ENCODE results near the gene ZNF75A.
"Not testable (repeated sequence)": the region's sequence is repeated elsewhere in the genome, so short reads cannot be mapped to it uniquely, and the experiment has no call there.

ZNF75A gene

DNA sequence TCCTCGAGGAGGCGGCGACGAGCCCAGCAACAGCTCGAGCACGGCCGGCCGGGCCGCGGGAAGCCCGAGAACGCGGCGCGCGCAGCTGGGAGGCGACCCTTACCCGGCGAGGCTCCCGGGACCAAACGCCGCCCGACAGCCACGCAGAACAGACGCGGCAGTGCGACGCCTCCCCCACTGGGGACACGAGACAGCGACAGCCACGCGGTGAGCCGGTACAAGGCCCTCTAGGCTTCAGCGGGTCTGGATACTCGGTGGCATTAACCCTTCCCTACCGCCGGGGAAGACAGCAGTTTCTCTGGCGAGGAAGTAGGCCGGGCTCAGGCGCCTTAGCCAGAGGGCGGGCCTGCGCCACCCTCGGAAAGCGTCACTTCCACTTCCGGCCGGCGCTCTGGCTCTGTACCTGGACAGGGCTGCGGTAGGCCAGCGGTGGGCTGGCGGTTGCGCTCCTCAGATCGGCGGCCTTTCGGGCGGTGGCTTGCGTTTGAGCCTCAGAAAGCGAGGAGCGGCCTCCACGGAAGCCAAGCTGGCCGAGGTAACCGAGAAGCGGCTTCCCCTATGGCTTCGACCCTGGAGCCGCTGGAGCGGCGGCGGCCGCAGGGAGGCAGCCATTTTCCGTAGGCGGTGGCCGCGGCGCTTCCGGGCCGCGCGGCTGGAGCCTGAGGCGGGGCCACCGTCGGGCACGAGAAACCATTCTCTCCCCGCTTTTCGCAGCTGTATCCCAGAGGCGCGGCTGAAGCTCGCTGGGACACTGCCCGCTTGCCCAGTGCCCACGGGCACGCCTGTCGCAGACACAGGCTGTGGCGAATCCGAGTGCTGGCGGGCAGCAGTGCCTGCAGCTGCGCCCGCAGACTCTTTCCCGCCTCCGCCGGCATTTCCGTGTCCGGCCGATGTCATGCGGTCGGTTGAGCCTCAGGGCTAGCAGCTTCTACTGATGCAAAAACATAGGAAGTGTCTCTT lies at the start of gene ZNF75A, which contains the start of gene TIGD7:
Gene ZNF75A (plus strand): TSS at position 389 of the 960 bp plus-strand sequence. CDS start 2,932 bp downstream, outside the sequence.
Gene TIGD7 (minus strand): TSS at position 322 of the 960 bp plus-strand sequence. CDS start 4,816 bp downstream, outside the sequence.
- in situ Hi-C loops (cut with MboI; ENCODE audit: low sequenced_read_pairs) = no loop called here

DNA sequence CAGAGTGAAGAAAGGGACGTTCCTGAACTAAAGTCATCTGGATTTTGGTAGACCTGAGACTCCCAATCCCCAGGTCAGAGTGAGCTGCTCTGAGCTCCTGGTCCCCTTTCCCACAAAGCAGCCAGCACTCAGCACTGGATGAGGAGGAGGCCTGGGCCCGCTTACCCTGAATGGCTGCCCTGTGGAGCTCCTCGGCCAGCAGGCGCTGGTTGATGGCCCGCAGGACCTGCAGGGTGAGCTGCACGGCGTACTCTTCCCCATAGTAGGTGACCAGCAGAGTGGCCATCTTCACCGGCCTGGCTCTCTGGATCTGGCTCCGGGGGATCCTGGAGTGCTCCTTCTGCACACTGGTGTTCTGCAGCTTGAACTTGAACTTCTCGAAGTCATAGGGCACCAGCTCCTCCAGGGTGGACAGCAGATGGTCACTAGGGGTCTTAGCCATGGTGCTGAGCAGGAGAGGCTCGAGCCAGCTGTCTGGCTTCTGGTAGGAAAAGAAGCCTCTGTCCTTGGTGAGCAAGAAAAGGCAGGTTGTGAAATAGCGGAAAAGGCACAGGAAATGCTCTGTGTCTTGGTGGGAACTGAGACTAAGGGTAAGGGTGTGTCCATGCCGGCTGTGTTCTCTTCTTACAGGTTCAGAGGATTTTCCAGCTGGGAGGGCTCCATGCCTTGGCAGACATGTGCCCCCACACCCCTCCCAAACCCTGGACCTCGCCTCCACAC lies 49.0 kb upstream of the ZNF75A start, which contains the start of gene MEFV:
Gene MEFV (minus strand): TSS at position 488 of the 720 bp plus-strand sequence. CDS start 46 bp downstream, at position 442.
- in situ Hi-C loops (cut with MboI; ENCODE audit: low sequenced_read_pairs) = no loop called here

DNA sequence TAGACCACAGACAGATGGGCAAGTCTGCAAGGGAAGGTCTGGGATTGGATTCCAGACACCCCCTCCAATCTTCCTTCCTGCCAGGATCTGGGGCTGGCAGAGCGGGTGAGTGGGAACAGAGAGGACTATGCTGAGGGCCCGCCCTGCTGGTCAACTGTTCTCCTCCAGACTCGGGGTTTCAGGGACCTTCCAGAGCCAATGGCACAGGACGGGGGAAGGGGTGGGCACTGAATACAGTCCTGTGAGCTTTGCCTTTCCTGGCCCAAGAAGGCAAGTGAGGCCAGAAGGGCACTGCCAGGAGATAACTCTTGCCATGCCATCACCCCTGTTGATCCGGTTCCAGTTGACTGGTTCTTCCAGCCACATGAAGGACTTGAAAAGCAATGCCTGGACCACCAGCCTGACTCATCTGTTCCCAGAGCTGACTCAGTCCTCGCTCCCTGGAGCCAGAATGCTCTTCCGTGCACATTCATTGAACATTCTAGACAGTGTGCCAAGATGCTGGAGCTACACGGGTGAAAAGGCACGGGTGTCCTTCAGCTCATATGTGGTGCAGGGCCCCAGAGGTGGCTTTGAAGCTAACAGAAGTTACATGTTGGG lies 48.3 kb upstream of the ZNF75A start:
- in situ Hi-C loops (cut with MboI; ENCODE audit: low sequenced_read_pairs) = no loop called here

DNA sequence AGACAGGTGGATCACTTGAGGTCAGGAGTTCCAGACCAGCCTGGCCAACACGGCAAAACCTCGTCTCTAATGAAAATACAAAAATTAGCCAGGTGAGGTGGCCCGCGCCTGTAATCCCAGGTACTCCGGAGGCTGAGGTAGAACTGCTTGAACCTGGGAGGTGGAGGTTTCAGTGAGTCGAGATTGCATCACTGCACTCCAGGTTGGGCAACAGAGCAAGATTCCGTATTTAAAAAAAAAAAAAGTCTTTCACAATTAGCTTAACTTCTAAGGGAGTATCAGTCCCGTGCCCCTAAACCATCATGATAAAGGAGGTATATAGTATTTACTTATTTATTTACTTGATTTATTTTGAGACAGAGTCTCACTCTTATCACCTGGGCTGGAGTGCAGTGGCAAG lies 45.5 kb upstream of the ZNF75A start:
- in situ Hi-C loops (cut with MboI; ENCODE audit: low sequenced_read_pairs) = no loop called here

DNA sequence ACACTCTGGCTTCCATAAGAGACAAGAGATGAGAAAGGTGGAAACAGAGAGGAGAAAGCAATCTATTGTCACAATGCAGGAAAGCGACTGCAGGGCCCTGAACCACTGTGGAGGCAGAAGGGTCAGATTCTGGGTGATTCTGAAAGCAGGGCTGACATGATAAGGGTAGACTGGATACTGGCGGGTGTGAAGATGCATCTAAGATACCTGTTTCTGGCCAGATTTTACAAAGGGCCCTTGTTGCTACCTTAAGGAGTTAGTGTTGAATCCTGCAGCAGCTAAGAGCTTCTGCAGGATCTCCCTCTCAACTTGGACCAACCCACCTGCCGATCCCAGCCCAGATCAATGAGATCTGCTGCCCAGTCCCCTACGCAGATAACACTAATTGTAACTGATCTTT lies 42.8 kb upstream of the ZNF75A start:
- in situ Hi-C loops (cut with MboI; ENCODE audit: low sequenced_read_pairs) = no loop called here

DNA sequence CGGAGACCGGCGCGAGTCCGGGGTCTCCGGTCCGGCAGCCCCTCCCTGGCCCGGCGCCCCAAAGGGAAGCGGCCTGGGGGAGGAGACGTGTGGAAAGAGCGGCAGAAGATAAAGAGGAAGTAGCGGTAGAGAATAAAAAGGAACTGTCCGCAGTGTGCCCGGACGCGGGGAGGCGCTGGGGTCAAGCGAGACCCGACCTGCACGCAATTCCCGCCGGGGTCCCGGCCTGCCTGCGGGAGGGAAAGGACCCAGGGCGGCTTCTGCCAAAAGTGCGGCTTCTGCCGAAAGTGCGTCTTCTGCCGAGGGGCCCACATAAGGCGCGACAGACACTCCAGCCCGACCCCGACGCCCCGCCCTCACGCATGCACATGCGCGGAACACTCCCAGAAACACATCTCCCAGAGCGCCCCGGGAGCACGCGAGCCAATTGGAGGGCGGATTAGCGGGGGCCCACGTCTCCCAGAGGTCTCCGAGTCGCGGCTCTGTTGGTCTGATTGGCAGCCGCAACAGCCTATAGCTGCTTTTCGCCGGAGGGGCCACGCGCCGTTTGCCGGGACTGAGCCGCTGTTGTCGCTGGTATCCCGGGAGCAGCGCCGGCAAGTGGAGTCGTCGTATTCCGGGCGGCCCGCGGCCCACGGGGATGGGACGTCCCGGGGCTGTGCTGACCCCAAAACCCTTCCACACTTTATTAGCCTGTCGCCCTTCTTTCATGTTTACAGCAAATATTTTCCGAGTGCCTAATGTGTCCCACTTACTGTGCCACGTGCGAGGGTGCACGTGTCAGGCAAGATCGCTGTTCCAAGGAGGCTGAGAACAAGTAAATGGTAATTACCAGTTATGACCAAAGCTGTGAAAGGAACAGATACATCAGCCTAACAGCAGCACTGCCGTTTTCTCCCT lies 40.9 kb upstream of the ZNF75A start:
- in situ Hi-C loops (cut with MboI; ENCODE audit: low sequenced_read_pairs) = no loop called here

DNA sequence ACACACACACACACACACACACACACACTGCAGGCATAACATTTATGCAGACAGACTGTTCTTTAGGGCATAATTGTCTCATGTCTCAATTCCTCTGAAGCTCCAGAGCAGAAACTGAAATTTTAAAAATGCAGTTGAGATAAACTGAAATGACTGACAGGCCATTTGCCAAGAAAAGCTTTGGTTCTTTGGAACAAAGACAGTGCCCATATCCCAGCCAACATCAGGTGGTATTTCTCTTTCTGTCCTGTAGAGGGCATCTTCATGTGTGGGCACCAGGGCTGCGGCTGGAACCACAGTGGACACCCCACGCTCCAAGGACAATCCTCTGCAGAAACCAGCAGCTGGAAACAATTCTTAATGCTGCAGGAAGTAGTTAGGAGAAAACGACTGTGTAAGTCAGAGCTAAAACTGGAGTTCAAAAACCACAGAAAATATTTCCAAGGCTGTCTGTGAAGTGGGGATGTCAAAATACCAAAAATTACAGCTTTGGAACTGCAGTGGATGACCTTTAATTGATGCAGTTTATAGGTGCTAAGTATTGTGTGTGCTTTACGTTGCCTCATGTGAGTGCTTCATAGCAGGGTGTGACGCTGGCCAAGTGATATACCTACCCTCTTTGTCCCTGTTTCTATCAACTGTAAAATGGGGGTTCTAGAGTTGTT lies 38.3 kb upstream of the ZNF75A start:
- in situ Hi-C loops (cut with MboI; ENCODE audit: low sequenced_read_pairs) = no loop called here

DNA sequence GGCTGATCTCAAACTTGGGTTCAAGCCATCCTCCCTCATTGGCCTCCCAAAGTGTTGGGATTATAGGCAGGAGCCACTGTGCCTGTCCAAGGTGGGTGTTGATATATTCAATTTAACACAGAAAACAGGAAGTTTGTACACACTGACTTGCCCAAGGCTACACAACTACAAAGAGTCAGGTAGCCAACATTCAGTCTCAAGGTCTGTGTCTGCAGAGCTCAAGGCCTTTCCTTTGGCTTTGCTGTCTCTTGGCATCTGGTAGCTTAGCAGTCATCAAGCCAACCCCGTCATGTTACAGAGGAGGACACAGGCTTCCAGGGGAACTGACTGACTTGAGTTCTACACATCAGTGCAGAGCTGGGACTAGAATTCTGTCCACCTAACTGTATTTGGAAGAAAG lies 37.0 kb upstream of the ZNF75A start:
- in situ Hi-C loops (cut with MboI; ENCODE audit: low sequenced_read_pairs) = no loop called here

DNA sequence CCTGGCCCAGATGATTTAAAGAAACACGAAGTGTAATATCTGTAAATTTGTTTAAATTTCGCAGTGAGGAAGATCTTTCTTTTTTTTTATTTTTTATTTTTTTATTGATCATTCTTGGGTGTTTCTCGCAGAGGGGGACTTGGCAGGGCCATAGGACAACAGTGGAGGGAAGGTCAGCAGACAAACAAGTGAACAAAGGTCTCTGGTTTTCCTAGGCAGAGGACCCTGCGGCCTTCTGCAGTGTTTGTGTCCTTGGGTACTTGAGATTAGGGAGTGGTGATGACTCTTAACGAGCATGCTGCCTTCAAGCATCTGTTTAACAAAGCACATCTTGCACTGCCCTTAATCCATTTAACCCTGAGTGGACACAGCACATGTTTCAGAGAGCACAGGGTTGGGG lies 34.6 kb upstream of the ZNF75A start:
- in situ Hi-C loops (cut with MboI; ENCODE audit: low sequenced_read_pairs) = not testable (repeated sequence)

DNA sequence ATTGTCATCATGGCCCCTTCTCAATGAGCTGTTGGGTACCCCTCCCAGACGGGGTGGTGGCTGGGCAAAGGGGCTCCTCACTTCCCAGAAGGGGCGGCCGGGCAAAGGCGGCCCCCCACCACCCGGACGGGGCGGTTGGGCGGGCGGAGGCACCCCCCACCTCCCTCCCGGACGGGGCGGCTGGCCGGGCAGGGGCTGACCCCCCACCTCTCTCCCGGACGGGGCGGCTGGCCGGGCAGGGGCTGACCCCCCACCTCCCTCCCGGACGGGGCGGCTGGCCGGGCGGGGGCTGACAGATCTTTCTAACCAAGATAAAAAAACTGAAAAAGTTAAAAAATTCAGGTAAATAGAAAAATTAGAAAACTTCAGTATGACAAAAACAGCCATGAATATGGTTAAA lies 34.0 kb upstream of the ZNF75A start:
- in situ Hi-C loops (cut with MboI; ENCODE audit: low sequenced_read_pairs) = not testable (repeated sequence)

DNA sequence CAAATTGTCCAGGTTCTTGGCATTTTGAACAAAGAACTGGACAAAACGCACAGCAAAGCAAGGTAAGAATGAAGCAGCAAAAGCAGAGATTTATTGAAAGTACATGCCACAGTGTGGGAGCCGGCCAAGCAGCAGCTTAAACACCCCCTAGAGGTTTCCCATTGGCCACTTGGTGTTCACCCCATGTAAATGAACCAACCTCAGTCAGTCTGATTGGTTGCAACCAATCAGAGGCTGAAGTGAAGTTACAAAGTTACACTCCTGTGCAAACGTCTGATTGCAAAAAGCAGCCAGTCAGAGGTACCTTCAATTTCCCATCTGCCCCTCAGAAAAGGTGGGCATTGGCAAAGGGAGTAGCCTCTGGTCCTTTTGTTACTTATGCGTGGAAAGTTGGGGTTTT lies 30.8 kb upstream of the ZNF75A start:
- in situ Hi-C loops (cut with MboI; ENCODE audit: low sequenced_read_pairs) = no loop called here

DNA sequence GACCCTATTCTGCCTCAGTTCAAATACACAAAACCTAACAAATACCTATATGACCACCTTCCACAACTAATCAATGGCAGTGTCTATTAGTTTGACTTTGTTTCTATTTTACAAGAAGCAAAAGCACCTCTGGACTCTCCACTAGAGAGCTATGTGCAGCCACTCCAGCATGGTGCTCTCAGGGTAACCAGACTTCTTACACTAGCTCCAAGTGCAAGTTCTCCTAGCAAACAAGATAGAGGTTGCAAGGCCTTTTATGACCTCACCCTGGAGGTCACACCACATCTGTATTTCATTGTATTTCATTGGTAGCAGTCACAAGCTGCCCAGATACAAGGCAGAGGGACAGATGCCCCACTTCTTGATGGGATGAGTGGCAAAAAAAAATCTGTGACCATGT lies 30.4 kb upstream of the ZNF75A start:
- in situ Hi-C loops (cut with MboI; ENCODE audit: low sequenced_read_pairs) = no loop called here

DNA sequence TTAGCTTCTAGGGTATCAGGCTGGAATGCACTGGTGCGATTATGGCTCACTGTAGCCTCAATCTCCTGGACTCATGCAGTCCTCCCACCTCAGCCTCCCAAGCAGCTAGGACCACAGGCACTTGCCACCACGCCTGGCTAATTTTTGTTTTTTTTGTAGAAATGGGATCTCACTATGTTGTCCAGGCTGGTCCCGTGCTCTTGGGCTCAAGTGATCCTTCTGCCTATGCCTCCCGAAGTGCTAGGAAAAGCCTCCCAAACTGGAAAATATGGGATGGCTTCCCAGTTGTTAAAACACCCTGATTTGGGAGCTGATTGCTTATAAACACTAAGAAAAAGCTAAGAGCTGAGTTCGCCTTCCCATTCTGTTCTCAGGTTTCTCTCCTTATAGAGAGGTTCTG lies 28.6 kb upstream of the ZNF75A start:
- in situ Hi-C loops (cut with MboI; ENCODE audit: low sequenced_read_pairs) = no loop called here

DNA sequence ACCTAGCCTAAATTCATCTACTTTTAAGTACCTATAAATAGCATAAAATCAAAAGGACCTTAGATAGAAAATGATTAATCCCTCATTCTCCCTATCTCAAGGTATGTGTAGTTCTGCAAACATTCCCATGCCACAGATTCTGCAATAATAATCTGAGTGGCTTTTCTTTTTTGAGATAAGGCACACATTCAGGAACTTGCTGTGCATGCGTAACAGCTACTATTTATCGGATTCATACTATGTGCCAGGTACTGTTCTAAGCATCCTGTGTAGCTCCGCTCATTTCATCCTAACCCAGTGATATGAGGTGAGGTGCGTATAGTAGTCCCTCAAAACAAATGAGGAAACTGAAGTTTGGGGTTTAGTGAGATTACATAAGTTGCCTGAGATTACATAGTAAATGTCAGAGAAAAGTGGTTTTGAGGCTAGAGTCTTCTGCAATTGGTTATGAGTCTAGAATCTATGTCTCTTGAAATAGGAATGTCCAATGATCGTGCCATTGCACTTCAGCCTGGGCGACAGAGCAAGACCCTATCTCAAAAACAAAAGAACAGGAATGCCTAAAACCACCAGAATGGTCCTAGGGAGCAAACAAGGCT lies 24.0 kb upstream of the ZNF75A start:
- in situ Hi-C loops (cut with MboI; ENCODE audit: low sequenced_read_pairs) = no loop called here

DNA sequence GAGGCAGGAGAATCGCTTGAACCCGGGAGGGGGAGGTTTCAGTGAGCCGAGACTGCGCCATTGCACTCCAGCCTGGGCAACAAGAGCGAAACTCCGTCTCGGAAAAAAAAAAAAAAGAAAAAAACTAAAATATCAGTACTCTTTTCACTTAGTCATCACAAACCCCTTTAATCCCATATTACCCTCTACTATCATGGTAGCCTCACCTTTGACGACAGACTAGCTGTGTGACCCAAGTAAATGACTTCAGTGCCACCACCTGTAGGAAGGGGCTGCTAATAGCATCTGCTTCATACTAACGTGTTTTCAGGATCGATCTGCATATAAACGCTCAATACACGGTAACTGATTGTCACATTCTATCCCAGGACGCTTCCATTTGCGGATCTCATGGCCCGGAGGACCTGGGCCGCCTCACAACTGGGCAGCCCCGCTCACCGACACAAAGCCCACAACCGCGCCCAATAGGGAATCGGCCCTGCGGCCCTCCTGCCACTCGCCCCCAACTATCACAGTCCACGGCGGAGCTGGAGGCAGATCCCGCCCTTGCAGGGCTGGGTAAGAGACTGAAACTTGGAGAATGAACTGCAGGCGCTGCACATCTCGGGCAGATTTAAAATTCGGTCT lies 23.1 kb upstream of the ZNF75A start:
- in situ Hi-C loops (cut with MboI; ENCODE audit: low sequenced_read_pairs) = no loop called here

DNA sequence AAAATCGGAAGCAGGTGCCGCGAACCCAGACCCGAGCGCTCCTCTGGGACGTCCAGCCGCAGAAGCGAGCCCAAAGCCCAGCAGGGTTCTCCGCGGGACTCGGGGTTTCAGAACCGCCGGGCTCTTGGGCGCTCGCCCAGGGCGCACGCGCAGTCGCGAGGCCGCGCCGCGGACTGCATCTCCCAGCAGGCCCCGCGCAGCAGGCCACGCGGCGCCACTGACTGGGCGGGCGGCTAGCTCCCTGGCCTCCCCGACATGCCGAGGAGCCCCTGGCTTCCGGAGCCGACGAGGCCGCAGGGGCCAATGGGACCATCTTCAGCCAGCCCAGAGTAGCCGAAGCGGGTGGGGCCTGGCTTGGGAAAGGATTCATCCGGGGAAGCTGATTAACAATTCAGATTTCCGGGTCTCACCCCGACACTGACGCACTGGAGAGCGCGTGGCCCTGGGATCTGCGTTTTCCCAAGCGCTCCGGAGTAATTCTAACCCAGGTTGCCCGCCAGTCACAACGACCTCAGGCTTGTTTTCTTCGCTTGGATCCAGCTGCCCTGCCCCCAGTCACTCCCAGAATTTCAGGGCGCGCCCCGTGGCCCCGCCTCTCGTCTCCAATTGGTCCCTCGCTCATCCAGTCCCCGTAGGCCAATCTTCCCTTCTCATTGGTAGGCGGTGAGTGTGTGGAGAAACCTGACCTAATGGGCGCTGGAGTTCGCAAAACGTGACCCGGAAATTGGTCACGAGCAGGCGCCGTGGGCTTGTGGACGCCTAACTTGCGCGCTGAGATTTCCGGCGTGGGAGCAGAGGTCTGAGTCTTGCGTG lies 22.4 kb upstream of the ZNF75A start, which contains the start of gene ZNF263:
Gene ZNF263 (plus strand): TSS at position 762 of the 813 bp plus-strand sequence. CDS start 328 bp downstream, outside the sequence.
- in situ Hi-C loops (cut with MboI; ENCODE audit: low sequenced_read_pairs) = no loop called here

DNA sequence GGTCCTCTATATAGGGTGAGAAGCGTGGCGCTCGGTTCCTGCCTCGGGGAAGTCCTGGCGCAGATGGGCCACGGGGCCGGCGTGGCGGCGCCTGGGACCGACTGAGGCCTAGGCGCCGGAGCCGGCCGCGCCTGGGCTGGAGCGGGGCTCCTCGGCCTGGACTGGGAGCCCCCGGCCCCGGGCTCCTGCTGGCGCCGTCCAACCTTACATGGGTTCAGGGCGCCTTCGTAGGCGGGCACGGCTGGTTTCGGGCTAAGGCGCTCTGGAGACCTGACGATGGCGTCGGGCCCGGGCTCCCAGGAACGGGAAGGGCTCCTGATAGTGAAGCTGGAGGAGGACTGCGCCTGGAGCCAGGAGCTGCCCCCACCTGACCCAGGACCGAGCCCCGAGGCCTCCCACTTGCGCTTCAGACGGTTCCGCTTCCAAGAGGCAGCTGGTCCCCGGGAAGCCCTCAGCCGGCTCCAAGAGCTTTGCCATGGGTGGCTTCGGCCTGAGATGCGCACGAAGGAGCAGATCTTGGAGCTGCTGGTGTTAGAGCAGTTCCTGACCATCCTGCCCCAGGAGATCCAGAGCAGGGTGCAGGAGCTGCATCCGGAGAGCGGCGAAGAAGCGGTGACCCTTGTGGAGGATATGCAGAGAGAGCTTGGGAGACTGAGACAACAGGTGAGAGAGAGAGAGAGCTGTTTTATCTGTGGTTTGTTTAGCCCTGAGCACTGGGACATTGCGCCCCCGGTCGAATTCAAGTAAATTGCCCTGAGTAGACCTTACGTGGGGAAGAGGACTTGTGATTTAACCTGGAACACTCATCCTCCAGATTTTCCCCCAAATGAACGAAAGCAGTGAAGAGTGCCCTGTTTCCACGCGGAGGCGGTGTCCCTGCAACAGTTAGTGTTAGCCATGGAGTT lies 21.5 kb upstream of the ZNF75A start:
- in situ Hi-C loops (cut with MboI; ENCODE audit: low sequenced_read_pairs) = no loop called here
